Fibroblast of peridontal ligament (primary cell): Measurements from ENCODE around the gene HMCN2.

ENCODE experiments used
- DNase-seq: peaks from one replicate; pipeline ENCODE4 v3.0.0-alpha.2; 2010; ENCODE audit errors: extremely low read depth

Gene HMCN2

DNA sequence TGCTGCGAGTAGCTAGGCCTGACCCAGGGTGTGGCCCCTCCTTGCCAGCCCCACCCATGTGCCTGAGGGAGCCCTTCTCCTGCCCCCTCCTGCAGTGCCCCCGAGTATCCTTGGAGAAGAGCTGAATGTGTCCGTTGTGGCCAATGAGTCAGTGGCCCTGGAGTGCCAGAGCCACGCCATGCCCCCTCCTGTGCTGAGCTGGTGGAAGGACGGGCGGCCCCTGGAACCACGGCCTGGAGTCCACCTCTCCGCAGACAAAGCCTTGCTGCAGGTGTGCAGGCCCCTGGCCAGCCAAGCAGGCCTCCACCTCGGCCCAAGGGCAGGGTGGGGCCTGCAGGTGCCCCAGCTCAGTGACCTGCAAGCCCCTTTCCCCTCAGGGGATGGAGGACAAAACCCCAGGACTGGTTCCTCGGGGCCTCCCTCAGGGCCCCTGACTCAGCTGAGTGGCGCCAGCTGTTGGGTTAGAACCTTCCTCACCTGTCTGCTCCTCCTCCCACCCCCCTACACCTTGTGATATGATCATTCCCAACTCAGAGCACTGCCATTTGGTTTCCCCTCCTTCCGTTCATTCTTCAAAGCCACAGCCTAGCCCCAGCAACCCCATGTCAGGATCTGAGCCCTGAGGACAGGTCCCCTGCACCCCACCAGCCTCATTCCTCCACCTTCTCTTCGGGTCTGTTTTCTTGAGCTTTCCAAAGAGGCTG is 99.2 kb downstream of the HMCN2 start:
- no peak for DNase-seq

DNA sequence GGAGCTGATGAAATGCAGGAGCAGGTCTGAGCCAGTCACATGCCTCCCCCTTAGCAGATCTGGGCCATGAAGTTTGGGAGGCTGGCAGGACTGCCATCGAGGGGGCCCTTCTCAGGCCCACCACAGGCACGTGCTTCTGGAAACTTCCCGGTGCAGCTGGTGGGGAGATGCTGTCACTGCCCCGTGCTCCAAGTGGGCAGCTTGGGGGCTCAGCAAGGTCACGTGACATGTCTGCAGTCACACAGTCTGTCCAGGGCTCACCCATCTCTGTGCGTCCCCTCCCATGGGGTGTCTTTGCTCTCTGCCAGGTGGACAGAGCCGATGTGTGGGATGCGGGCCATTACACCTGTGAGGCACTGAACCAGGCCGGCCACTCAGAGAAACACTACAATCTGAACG is 99.8 kb downstream of the HMCN2 start:
- no peak for DNase-seq

DNA sequence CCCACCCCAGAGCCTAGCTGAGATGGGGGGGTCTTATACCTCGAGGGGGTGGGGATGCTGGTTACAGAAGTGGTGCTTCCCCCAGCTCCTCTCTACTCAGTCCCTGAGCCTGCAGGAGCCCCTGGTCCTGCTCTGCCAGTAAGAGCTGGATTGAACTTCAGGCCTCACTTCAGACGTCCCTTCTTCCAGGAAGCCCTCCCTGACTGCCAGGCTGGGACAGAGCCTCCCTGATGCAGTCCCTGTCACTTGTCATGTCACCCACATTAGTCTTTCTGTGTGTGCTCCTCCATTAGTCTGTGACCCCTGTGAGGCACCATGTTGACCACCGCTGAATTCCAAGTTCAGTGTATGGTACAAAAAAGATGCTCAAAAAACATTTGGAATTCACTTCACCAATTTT is 100.5 kb downstream of the HMCN2 start:
- no peak for DNase-seq

GRCh38 chr9:130366888-130367550 is 101.5 kb downstream of the HMCN2 start:
- DNase-seq = no peak

GRCh38 chr9:130368631-130369103 is 103.1 kb downstream of the HMCN2 start:
- DNase-seq = no peak

GRCh38 chr9:130370226-130370625 is 104.7 kb downstream of the HMCN2 start:
- DNase-seq = no peak

GRCh38 chr9:130371196-130371966 is 105.8 kb downstream of the HMCN2 start:
- DNase-seq = no peak

DNA sequence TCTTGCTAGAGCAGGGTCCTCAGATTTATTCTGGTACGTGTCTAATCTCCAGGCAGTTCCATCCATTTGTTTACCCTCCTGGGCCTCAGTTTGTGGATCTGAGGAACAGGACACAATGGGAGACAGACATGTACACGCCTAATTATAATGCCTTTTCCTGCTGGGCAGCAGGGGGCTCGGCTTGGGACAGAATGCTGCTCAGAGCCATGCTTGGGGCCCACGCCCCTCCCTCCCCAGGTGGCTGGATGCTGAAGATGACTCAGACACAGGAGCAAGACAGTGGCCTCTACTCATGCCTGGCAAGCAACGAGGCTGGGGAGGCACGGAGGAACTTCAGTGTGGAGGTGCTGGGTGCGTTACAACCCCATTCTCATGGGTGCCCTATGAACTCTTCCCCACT is 106.5 kb downstream of the HMCN2 start:
- DNase-seq = no peak

DNA sequence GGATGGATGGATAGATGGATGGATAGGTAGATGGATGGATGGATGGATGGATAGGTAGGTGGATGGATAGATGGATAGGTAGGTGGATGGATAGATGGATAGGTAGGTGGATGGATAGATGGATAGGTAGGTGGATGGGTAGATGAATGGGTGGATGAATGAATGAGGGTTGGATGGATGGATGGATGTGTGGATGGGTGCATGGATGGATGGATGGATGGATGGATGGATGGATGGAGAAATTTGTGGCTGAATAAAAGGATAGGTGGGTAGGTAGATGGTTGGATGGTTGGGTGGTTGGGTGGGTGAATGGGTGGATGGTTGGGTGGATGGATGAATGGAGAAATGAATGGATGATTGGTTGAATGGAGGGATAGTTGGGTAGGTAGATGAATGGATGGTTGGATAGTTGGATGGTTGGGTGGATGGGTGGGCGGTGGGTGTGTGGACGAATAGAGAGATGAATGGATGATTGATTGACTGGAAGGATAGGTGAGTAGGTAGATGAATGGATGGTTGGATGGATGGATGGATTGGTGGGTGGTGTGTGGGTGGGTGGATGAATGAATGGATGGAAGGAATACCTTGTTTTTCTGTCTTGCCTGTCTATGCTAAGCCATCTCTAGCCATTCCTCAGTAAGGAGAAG is 108.2 kb downstream of the HMCN2 start:
- DNase-seq = no peak

DNA sequence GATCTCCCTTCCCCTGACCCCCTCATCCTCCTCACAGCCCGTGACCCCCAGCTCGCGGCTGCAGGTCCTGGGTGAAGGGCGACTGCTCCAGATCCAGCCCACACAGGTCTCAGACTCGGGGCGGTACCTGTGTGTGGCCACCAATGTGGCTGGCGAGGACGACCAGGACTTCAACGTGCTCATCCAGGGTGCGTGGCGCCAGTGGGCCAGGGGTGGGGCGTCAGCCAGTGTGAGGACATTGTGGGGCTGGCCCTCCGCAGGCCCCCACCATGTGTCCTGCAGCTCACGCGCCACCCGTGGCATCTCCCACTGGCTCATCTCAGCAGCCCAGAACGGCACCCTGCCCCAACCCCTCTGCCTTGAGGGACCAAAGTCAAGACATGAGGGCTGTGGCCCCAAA is 112.1 kb downstream of the HMCN2 start:
- no peak for DNase-seq

DNA sequence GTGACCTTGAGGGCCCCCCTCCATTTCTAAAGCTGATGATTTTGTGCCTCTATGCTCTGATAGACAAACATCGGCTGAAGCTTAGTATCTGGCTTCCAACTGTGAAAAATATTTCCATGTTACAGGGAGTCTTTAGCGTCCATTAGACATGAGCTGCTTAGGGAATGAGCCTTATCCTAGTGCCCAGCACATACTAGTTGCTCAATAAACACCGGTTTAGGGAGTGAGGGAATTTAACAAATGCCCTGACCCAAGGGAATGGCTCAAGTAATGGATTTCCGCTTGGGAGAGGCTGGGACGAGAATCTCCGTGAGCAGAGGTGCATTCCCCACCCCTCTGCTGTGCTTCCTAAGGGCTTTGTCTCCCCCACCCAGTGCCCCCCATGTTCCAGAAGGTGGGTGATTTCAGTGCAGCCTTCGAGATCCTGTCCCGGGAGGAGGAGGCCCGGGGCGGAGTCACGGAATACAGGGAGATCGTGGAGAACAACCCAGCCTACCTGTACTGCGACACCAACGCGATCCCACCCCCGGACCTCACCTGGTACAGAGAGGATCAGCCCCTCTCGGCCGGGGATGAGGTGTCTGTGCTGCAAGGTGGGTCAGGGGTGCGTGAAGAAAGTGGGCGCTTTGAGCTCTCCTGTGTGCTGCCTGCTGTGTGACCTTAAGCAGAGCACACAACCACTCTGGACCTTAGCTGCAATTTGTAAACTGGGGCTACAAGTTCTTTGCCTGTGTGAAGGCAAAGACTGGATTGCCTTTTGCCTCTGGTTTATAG is 113.5 kb downstream of the HMCN2 start:
- DNase-seq = no peak

DNA sequence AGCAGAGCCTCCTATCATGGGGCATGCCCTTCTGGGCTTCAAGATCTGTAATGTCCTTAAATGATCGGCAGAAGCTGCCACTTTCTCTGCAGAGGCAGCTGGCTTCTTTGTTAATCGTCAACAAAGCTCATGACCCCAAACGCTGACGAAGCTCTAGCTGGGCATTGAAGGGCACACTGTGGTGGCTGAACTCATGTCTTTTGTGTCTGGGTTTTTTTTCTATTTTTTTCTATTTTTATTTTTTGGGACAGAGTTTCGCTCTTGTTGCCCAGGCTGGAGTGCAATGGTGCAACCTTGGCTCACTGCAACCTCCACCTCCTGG is 114.0 kb downstream of the HMCN2 start:
- no peak for DNase-seq

DNA sequence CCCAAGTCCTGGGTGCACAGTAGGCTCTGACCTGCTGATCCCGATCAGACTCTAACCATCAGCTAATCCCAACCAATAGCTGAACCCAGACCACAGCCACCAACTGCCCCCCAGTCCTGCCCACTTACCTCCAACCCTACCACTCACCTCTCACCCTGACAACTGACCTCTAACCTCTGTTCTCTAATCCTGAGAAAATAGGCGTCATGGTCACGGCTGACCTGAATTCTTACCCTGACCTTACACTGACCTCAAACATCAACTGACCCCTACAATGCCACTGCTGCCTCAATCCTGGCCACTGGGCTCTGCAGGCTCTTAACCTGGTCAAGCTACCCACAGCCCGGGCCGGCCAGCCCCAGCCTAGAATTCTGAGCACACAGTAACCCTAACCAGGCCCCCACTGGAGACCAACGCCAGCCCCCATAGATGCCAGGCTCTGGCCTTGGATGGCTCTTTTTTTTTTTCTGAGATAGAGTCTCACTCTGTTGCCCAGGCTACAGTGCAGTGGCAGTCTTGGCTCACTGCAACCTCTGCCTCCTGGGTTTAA is 115.4 kb downstream of the HMCN2 start:
- DNase-seq = no peak

- DNase-seq = no peak
These were observed 116.1 kb downstream of the HMCN2 start for GRCh38 chr9:130381660-130382059.

GRCh38 chr9:130382096-130382495 is 116.5 kb downstream of the HMCN2 start:
- DNase-seq = no peak

DNA sequence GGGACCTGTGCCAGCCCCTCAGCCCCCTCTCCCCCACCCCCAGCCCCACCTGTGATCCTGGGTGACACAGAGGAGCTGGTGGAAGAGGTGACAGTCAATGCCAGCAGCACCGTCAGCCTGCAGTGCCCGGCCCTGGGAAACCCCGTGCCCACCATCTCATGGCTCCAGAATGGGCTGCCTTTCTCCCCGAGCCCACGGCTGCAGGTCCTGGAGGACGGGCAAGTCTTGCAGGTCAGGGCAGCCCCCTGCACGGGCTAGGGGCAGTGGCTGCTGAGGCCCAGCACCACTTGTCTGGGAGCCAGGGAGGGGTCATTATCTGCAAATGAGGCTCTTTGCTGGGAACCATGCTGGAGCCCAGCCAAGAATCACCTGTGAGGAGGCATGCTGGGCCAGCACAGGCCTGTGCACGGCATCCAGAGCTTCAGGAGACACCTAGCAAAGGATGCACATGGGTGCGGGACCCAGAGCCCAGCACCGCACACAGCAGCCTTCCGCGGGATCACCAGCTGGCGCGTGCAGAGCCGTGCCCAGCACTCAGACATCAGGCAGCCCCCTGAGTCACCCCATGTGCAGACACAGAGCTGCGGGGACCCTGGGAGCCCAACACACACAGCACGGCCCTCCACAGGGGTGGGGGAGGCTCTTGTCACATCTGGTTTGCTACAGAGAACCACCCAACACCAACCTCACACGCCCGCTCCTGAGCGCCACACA is 117.2 kb downstream of the HMCN2 start:
- DNase-seq = no peak

GRCh38 chr9:130383350-130383715 is 117.8 kb downstream of the HMCN2 start:
- no peak for DNase-seq

- DNase-seq = no peak
These were observed 118.6 kb downstream of the HMCN2 start for GRCh38 chr9:130383979-130384676.

GRCh38 chr9:130385257-130385656 is 119.7 kb downstream of the HMCN2 start:
- DNase-seq = no peak

GRCh38 chr9:130387398-130387797 is 121.8 kb downstream of the HMCN2 start:
- DNase-seq = no peak
